HepG2 (cell line): ENCODE measurements around the gene KLHL30. TPM values are rescaled to one million over a fixed set of nuclear protein-coding genes. Genes with fewer than 3 reads are reported as not detected.

Source experiments
- ATAC-seq: fragments of 200-7000 bp; cut with Tn5 transposase; 3 replicates; pipeline ENCODE4 v1.9.1; 2020; ENCODE audit warnings: mild to moderate bottlenecking, moderate library complexity
- BruUV-seq: library from RNA; stranded (reverse); fragments of 400-500 nt; replicated peaks from 2 replicates; lab custom pipeline; 2021; lab: Mats Ljungman, UMichigan
- CTCF ChIA-PET: fragments of 300-600 bp; formaldehyde crosslinking; extraction: SDS; loops from one replicate; lab custom pipeline; 2021; ENCODE audit warnings: low total read pairs, inconsistent platforms, low intra/inter-chr PET ratio; lab: Yijun Ruan, JAX
- POLR2A ChIA-PET: fragments of 350-600 bp; sonication (Branson Sonifier 250); formaldehyde crosslinking; loops from one replicate; lab custom pipeline; 2020; ENCODE audit warnings: antibody characterized with exemption, inconsistent platforms; lab: Yijun Ruan, JAX
- DNase-seq: peaks from one replicate; pipeline ENCODE4 v3.0.0-alpha.2; 2015; ENCODE audit warnings: low spot score
- FAIRE-seq: peaks from 3 replicates; lab custom pipeline; 2011; peaks lifted over from hg19 to GRCh38; lab: Jason Lieb, UNC
- H2AFZ ChIP-seq: one replicate; pipeline ENCODE4 v1.6.1; 2011; ENCODE audit warnings: low read length, inconsistent platforms
- H3K27ac ChIP-seq: fragments of 300-600 bp; 3 replicates; pipeline ENCODE4 v1.8.0; 2011; ENCODE audit warnings: mixed run types, mild to moderate bottlenecking, mixed read lengths, low read length, inconsistent platforms; ENCODE audit not compliant: insufficient read depth; ENCODE audit errors: extremely low read length
- H3K27me3 ChIP-seq, 2 experiments: fragments of 200-600 bp in 1 of 2; 2 replicates in 1 of 2; 3 replicates in 1 of 2; pipeline versions ENCODE4 v1.6.0 to v1.8.0; 2011; ENCODE audit warnings: low read length in 2 of 2, mild to moderate bottlenecking in 2 of 2, moderate library complexity in 2 of 2, inconsistent platforms in 1 of 2; ENCODE audit not compliant: insufficient read depth in 2 of 2, control insufficient read depth in 1 of 2
- H3K36me3 ChIP-seq, 2 experiments: fragments of 200-600 bp in 1 of 2; replicated peaks in 1 of 2; 2 replicates in 1 of 2; 3 replicates in 1 of 2; pipeline versions ENCODE4 v1.5.1 to v1.8.0; 2011; ENCODE audit warnings: low read length in 2 of 2, inconsistent platforms in 1 of 2; ENCODE audit not compliant: insufficient read depth in 2 of 2, control insufficient read depth in 1 of 2
- H3K4me1 ChIP-seq: 2 replicates; pipeline ENCODE4 v1.5.1; 2012; ENCODE audit warnings: low read length, inconsistent platforms; ENCODE audit not compliant: insufficient read depth
- H3K4me2 ChIP-seq: 2 replicates; pipeline ENCODE4 v1.6.0; 2011; ENCODE audit warnings: low read depth, low read length, inconsistent platforms
- H3K4me3 ChIP-seq, 3 experiments: fragments of 200-600 bp in 1 of 3; sonication (generic), shearing (Covaris generic) in 1 of 3; replicated peaks in 1 of 3; 2 replicates each; pipeline ENCODE4 v1.5.1; 2011 to 2016; ENCODE audit warnings: low read length in 3 of 3, inconsistent platforms in 2 of 3, low read depth in 2 of 3, mild to moderate bottlenecking in 2 of 3, control low read depth in 1 of 3, mixed read lengths in 1 of 3; ENCODE audit not compliant: insufficient read depth in 1 of 3
- H3K79me2 ChIP-seq: one replicate; pipeline ENCODE4 v1.6.1; 2011; ENCODE audit warnings: low read length, inconsistent platforms; ENCODE audit not compliant: insufficient read depth
- H3K9ac ChIP-seq: 2 replicates; pipeline ENCODE4 v1.6.0; 2011; ENCODE audit warnings: mild to moderate bottlenecking, low read depth, low read length, inconsistent platforms; ENCODE audit not compliant: insufficient read depth
- H3K9me3 ChIP-seq: 2 replicates; pipeline ENCODE4 v1.5.1; 2012; ENCODE audit warnings: mild to moderate bottlenecking, low read length
- H4K20me1 ChIP-seq: 2 replicates; pipeline ENCODE4 v1.6.0; 2011; ENCODE audit warnings: inconsistent platforms, mild to moderate bottlenecking, low read length, moderate library complexity; ENCODE audit not compliant: insufficient read depth
- AHR ChIP-seq: IDR thresholded peaks from 2 replicates; pipeline ENCODE4 v1.6.1; 2018; ENCODE audit warnings: missing genetic modification reagents, missing compliant biosample characterization
- ATAD3A ChIP-seq: sonication (generic); formaldehyde crosslinking; IDR thresholded peaks from 2 replicates; pipeline ENCODE4 v1.4.0; 2020; ENCODE audit warnings: missing genetic modification reagents
- BCLAF1 ChIP-seq: fragments of 450-650 bp; IDR thresholded peaks from 2 replicates; pipeline ENCODE4 v1.6.1; 2017; ENCODE audit warnings: mild to moderate bottlenecking
- FOXJ3 ChIP-seq: sonication (generic); formaldehyde crosslinking; IDR thresholded peaks from 2 replicates; pipeline ENCODE4 v1.4.0; 2020; ENCODE audit warnings: missing genetic modification reagents, mild to moderate bottlenecking, borderline replicate concordance
- ZKSCAN5 ChIP-seq: sonication (generic); formaldehyde crosslinking; IDR thresholded peaks from 2 replicates; pipeline ENCODE4 v1.5.1; 2020; ENCODE audit warnings: mild to moderate bottlenecking, missing genetic modification reagents
- ZNF367 ChIP-seq: sonication (generic); formaldehyde crosslinking; IDR thresholded peaks from 2 replicates; pipeline ENCODE4 v1.4.0; 2020; ENCODE audit warnings: missing genetic modification reagents, borderline replicate concordance
- ZNF547 ChIP-seq: sonication (generic); formaldehyde crosslinking; IDR thresholded peaks from 2 replicates; pipeline ENCODE4 v1.5.1; 2020; ENCODE audit warnings: mild to moderate bottlenecking, missing genetic modification reagents
- ZNF672 ChIP-seq: sonication (generic); formaldehyde crosslinking; IDR thresholded peaks from 2 replicates; pipeline ENCODE4 v1.8.1; 2022; ENCODE audit warnings: missing genetic modification reagents
- ZXDC ChIP-seq: sonication (generic); formaldehyde crosslinking; IDR thresholded peaks from 2 replicates; pipeline ENCODE4 v1.5.0; 2020; ENCODE audit warnings: mild to moderate bottlenecking, missing genetic modification reagents
- WGBS: methylation state at CpG from one replicate; pipeline ENCODE4 v1.1.6; 2017; ENCODE audit warnings: low lambda C conversion rate; 5-methylcytosine and 5-hydroxymethylcytosine counted together
- in situ Hi-C: cut with HindIII; loops from 2 replicates; pipeline ENCODE4 v1.10.0; 2017; ENCODE audit warnings: low pct_unique_long_range_greater_than_20kb; ENCODE audit not compliant: extremely low pct_ligation_motif_present
- intact Hi-C: fragments of 100-400 bp; cut with micrococcal nuclease; formaldehyde crosslinking; loops from one replicate; pipeline ENCODE4 v1.10.0; 2022; ENCODE audit not compliant: unreplicated experiment
- polyA plus RNA-seq, 8 experiments: library from polyadenylated mRNA; depleted of rRNA in 3 of 8; stranded (reverse) in 7 of 8; unstranded in 1 of 8; fragments of >200 nt; fragmentation: Illumina TruSeq in 4 of 8; extraction: Trizol in 4 of 8; gene quantifications; 2 replicates each; pipeline versions ENCODE4 v1.2.1 to v1.2.3, GENCODE V29; 2011 to 2016; ENCODE audit warnings: low read depth in 4 of 8, missing spikeins in 1 of 8, mixed read lengths in 1 of 8; ENCODE audit not compliant: insufficient read depth in 1 of 8
- total RNA-seq, 5 experiments: library from RNA; depleted of rRNA; stranded (reverse); fragments of >200 nt; fragmentation: Illumina TruSeq; extraction: Trizol; gene quantifications; 2 replicates each; pipeline ENCODE4 v1.2.3, GENCODE V29; 2016; ENCODE audit warnings: low read depth in 1 of 5

Gene KLHL30
- total and polyA plus RNA-seq, 2 of the 13 experiments (the other 11 are each of a cell fraction or from before 2014, with no cell fraction given) = 0.05 TPM; not detected in 1

GRCh38 chr2:238174701-238175100 lies 36.2 kb downstream of the KLHL30 start:
- ATAC-seq (no peak), FAIRE-seq (no peak), DNase-seq (no peak)
- TF ChIP-seq ZNF367 (CRISPR knock-in tag) (no peak), ZNF672 (CRISPR knock-in tag) (no peak), AHR (CRISPR knock-in tag) (no peak), ZKSCAN5 (CRISPR knock-in tag) (no peak), ATAD3A (CRISPR knock-in tag) (no peak), BCLAF1 (no peak), FOXJ3 (CRISPR knock-in tag) (no peak), ZNF547 (CRISPR knock-in tag) (no peak), ZXDC (CRISPR knock-in tag) (no peak)
- Histone ChIP-seq H4K20me1 (no peaks in the 10 kb centered on the region), H3K79me2 (no peaks in the 10 kb centered on the region), H3K36me3 (peaks cover 36 to 79% of the 10 kb centered on the region in 2 experiments), H3K27me3 (no peaks in the 10 kb centered on the region), H3K27ac (no peak overlapping the region), H3K9me3 (no peaks in the 10 kb centered on the region), H2AFZ (no peak overlapping the region), H3K4me3 (no peak overlapping the region), H3K4me2 (no peak overlapping the region), H3K9ac (no peak overlapping the region), H3K4me1 (no peaks in the 10 kb centered on the region)
- in situ Hi-C loops (no loop called here), intact Hi-C loops (no loop called here)
- CTCF ChIA-PET = no interaction called here
- WGBS = 87% methylated on average over 3 of the region's 3 CpGs
- no TSS peak for BruUV-seq
- POLR2A ChIA-PET = no interaction called here
